HG03520 (cell line): ENCODE measurements around the gene RHBDF2.

Experiments
- ATAC-seq: cut with Tn5 transposase; IDR thresholded peaks from one replicate; pipeline ENCODE4 v1.9.1; 2021; ENCODE audit warnings: mild to moderate bottlenecking, moderate library complexity; ENCODE audit not compliant: unreplicated experiment

RHBDF2 gene

DNA sequence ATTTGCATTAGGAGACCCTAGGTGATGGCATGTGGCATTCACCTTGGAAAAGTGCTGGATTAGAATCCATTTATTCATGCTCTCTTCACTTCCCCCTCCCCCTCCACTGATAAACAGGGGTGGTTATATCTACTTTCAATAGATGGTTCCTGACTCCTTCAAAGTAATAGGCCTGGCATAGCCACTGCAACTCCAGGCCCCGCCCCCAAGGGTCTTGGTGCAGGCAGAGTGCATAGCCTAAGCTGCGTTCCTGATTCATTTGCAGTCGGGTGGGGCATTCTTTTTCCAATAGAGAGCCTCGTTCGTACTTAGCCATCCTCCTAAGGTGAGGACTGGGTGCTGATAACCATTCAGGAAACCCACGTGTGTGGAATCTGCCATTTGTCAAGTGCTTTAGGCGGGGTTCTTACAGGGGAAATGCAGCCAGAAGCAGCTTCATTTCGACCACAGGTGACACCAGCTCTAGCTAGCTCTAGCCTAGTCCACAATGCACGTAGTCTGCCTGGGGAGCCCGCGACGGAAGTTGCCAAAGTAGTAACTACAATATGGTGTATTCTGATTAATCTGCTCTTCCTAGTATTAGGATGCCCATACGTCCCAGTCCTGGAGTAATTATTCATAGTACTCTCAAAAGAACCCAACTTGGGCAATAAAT lies 59.4 kb downstream of the RHBDF2 start:
- no peak for ATAC-seq

- no peak for ATAC-seq
Measured at GRCh38 chr17:76440751-76441362, 60.4 kb downstream of the RHBDF2 start.

DNA sequence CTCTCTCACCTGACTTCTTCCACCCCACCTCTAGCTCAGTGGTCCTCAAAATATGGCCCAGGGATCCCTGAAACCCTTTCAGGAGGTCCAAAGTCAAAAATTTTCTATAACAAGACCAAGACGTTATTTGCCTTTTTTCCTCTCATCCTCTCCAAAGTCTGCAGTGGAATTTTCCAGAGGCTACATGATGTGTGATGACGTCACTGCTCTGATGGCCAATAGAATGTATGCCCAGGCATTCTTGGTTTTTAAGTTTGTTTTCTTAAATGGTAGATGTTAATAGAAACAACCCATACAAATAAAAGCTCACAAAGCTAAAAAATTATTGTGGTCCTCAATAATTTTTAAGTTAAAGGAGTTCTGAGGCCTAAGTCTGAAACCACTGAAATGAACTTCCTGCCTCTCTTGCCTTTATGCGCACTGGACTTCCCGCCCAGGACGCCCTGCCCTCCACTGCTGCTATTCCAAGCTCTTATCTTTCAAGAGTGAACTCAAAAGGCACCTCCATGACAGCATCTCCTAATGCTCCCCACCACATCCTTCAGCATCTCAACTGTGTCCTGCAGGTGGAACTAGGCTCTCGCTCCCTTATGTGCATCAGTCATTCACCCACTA lies 61.8 kb downstream of the RHBDF2 start:
- no peak for ATAC-seq

DNA sequence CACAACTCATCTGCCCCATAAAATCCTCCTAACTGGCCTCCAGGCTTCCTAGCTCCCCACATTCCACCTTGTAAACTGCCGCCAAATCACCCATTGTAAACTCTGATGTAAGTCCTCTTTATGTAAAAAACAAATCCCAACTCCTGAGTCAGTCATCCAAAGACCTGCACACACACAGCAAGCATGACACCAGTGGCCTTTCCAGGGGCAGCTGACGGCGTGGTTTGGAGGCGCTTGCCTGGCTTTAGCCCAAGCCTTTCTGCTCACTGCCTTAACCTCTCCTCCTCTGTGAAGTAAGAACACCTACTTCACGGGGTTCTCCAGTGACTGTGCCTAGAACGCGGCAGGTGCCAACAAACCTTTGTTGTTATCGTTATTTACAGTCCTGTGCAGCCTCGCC lies 62.3 kb downstream of the RHBDF2 start:
- no peak for ATAC-seq

GRCh38 chr17:76437467-76438402 lies 63.5 kb downstream of the RHBDF2 start:
- ATAC-seq: no peak

GRCh38 chr17:76435751-76436150 lies 65.5 kb downstream of the RHBDF2 start:
- ATAC-seq: no peak

GRCh38 chr17:76434870-76435269 lies 66.4 kb downstream of the RHBDF2 start:
- ATAC-seq: no peak

GRCh38 chr17:76433693-76434092 lies 67.5 kb downstream of the RHBDF2 start:
- ATAC-seq: no peak

DNA sequence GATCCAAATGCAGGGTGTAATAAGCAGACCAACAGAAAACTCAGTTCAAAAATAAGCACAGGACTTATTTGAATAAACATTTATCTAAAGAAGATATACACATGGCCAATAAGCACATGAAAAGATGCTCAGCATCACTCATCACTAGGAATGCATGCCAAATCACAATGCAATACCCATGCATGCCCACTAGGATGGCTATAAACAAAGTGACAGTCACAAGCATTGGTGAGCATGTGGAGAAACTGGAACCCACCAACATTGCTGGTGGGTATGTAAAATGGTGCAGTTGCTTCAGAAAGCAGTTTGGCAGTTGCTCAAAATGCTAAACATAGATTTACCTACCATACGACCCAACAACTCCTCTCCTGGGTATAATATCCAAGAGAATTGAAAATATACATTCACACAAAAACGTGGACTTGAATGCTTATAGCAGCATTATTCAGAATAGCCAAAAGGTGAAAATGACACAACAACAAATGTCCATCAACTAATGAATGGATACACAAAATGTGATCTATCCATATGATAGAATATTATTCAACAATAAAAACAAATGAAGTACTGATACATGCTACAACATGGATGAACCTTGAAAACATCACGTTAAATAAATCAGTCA lies 68.4 kb downstream of the RHBDF2 start:
- no peak for ATAC-seq

DNA sequence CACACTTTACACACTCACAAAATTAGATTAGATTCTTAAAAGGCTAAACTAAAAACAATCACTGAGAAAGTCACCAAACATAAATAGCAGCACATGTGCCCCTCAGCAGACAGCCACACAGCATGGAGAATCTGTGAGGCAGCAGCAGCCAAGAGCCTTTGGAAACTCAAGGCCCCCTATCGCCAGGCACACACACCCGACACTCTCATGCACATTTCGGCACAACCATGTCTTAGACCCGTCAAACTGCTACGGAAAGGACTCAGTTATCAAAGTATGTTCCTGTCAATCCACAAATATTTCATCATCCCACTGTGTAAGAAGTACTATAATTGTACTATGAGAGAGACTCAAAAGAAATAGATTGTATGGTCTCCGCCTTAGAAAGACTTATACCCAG lies 69.2 kb downstream of the RHBDF2 start:
- no peak for ATAC-seq

DNA sequence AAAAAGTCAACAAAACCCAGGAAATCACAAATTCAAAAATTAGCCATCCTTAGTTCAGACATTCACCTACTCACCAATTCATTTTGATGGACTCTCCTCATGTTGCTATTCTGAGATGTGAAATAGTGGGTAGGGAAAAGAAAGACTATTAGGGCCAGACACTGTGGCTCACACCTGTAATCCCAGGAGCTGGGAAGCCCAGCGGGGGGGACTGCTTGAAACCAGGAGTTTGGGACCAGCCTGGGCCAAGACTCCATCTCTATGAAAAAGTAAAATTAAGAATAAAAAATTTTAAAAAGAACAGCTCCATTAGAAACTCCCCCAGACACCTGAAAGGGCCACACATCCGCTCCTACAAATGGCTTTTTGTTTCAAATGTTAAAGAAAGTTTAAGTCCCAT lies 69.7 kb downstream of the RHBDF2 start:
- ATAC-seq: no peak

DNA sequence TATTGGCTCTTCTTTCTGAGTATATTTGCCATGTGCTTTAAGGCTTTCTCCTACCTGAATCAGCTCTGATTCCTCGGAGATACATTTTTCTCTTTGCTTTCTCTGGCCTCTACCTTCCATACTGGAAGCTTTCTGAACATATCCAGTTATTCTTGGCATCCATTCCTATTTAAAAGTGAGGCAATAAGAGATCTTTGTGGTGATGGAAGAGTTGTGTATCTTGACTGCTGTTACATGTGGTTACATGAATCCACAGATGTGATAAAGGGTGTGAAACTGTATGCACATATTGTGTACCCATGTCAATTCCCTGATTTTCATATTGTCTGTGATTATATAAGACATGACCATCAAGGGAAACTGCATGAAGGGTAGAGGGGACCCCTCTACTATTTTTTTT lies 72.7 kb downstream of the RHBDF2 start:
- ATAC-seq: no peak

DNA sequence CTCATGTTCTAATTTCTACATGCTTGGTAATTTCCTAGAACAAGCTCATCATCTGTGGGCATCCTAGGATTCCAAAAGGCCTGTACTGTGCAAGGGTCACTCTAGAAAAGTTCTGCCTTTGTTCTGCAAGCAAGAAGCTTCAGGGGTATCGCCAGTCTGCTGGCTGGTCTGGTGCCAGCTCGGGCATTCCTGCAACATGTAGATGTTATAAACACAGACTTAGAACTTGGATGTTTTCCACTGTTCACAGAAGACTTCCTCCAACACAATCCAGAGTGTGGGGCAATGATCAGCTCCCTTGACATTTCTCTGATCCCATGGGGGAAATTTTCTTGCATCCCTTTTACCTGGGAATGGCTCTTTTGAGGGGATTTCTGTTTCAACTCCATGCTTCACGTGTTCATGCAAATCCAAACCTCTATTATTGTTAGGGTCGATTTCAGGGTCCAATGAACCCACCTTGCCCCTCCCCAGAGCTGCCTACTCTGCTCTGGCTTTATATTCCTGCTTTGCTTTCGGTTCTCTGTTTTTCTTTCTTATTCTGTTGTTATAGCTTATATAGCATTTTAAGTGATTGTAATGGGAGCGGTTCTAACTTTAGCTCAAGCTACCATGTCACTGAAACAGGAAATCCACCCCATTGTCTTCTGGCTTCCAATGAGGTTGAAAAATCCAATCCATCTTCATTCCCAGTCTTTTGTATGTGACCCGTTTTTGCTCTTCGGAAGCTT lies 73.6 kb downstream of the RHBDF2 start:
- no peak for ATAC-seq

- no peak for ATAC-seq
Measured at GRCh38 chr17:76426853-76427252, 74.4 kb downstream of the RHBDF2 start.

DNA sequence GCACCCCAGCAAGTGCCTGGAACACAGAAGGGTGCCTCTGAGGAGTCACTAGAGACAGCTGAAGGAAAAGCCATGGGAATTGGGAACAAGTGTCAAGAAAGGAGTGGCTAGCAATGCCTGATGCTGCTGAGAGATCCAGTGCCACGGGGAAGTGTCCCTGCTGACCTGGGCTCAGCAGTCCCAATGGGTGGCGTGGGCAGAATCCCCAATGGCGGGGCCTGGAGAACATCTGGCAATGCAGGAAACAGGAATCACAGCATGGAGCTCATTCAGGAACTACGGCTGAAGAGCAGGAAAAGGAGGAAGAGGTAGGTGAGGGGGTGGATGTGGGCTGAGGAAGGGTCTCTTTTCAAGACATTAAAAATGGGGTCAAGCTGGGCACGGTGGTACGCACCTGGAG lies 78.4 kb downstream of the RHBDF2 start:
- no peak for ATAC-seq

DNA sequence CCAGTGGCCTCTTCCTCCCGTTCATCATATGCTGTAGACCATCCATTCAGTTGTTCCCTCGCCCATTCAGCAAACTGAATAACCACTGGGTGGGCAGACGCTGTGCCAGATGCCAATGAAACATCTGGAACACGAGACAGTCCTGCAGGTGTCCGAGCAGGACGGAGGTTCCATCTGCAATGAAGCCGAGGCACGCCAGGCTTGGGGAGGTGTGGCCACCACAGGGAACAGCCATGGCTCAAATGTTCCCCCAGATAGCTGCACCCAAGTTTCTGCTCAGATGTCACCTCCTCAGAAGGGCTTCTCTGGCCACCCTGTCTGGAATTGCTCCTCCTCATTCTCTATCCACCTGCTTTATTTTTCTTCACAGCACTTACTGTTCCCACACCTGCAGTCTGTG lies 78.8 kb downstream of the RHBDF2 start:
- ATAC-seq: no peak

DNA sequence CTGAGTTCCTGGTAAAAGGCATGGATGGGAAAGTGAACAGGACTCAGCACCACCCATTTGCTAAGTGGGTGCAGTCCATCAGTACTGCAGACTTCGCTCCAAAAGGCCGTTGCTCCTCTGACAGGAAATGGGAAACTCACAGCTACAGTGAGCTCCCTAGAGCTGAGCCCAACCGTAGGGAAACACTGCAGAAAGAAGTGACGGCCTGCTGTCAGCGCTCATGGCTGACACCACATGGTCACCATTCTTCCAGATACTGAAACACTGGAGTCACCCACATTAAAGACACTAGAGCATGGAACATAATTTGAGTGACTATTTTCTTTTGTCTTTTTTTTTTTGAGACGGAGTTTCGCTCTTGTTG lies 80.2 kb downstream of the RHBDF2 start:
- ATAC-seq: no peak
